HG03108 (cell line): ENCODE data around the gene PCDHGC5.
A peak's percentile ranks its signal among the peaks of the same experiment; 100 is the strongest.

Experiments
- ATAC-seq: cut with Tn5 transposase; IDR thresholded peaks from one replicate; pipeline ENCODE4 v1.9.1; 2021; ENCODE audit warnings: moderate library complexity; ENCODE audit not compliant: unreplicated experiment

PCDHGC5 gene

GRCh38 chr5:141488591-141489561, at the start of gene PCDHGC5:
Gene PCDHGC5, plus strand, starts transcription at chr5:141489081. Its CDS starts 160 bp downstream, at chr5:141489241.
- ATAC-seq: no peak

DNA sequence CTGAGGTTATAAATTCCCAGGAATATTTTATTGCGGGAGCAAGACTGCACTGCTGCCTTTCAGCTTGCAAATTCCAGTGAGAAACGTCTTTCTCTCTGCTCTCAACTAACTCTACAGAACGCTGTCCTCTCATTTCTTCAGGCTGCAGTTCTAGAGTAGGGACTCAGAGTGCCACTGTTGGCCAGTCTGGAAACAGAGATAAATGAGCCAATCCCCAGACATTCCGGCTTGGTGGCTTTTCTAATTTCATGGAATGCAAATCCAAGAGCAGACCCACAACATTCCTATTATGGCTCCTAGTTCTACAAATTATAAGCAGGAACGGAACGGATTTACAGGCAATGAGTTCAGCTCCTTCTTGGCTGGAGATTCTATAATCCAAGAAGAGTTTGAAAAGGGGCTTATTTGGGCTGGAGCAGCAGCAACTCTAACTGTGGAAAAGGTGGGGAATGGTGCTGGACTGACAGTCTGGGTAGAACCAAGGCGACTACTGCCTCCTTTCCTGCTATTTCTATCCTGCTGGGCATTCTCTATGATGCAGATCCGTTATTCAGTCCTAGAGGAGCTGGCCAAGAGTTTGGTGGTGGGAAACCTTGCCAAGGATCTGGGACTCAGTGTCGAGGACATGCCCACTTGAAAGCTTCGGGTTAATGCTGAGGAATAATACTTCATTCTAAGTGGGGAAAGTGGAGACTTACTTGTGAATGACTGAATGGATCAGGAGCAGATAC, 49.3 kb upstream of the PCDHGC5 start:
- ATAC-seq: no peak

GRCh38 chr5:141440341-141440740, 48.5 kb upstream of the PCDHGC5 start:
- no peak for ATAC-seq

GRCh38 chr5:141441571-141442170, 47.2 kb upstream of the PCDHGC5 start:
- ATAC-seq: no peak

DNA sequence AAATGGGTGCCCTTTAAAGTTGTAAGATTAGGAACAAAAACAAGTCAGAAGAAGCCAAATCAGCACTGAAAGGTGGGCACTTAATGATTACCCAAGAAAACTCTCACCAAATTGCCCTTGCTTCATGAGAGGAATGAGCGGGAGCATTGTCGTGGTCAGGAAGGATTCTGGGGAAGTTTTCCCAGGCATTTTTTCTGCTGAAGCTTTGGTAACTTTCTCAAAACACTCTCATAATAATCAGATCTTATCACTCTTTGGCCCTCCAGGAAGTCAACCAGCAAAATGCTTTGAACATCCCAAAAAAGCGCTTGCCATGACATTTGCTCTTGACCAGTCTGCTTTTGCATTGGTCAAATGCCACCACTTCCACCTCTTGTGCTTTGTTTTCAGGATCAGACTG, 23.5 kb upstream of the PCDHGC5 start:
- no peak for ATAC-seq

DNA sequence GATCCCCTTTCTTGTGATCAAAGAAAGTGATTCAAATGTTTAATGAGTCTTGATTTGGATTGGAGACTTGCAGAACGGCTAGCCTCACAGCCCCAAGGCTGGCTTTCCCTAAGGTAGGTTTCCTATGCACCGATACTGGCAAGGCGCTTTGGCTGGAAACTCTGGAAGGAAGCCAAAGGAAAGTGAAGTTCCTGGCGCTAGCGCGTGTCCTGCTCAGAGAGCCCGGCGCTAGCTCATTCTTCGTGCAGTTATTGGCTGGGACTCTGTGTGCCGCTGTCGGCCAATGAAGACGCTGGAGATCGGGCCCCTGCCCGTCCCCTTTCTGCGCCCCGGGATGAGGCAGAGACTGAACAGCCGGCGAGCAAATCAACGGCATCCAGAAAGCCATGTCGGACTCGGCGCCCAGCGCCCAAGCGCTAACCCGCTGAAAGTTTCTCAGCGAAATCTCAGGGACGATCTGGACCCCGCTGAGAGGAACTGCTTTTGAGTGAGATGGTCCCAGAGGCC, 13.2 kb upstream of the PCDHGC5 start, which contains the start of gene PCDHGC3:
TSS of gene PCDHGC3 (plus strand) at position 342 of the 507 bp plus-strand sequence. CDS start at position 493, 151 bp downstream.
- peak; percentile 98 for ATAC-seq

DNA sequence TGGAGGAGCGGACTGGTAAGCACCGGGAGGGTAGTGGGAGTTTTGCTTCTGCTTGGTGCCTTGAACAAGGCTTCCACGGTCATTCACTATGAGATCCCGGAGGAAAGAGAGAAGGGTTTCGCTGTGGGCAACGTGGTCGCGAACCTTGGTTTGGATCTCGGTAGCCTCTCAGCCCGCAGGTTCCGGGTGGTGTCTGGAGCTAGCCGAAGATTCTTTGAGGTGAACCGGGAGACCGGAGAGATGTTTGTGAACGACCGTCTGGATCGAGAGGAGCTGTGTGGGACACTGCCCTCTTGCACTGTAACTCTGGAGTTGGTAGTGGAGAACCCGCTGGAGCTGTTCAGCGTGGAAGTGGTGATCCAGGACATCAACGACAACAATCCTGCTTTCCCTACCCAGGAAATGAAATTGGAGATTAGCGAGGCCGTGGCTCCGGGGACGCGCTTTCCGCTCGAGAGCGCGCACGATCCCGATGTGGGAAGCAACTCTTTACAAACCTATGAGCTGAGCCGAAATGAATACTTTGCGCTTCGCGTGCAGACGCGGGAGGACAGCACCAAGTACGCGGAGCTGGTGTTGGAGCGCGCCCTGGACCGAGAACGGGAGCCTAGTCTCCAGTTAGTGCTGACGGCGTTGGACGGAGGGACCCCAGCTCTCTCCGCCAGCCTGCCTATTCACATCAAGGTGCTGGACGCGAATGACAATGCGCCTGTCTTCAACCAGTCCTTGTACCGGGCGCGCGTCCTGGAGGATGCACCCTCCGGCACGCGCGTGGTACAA, 12.6 kb upstream of the PCDHGC5 start:
- ATAC-seq: peak; percentile 10

DNA sequence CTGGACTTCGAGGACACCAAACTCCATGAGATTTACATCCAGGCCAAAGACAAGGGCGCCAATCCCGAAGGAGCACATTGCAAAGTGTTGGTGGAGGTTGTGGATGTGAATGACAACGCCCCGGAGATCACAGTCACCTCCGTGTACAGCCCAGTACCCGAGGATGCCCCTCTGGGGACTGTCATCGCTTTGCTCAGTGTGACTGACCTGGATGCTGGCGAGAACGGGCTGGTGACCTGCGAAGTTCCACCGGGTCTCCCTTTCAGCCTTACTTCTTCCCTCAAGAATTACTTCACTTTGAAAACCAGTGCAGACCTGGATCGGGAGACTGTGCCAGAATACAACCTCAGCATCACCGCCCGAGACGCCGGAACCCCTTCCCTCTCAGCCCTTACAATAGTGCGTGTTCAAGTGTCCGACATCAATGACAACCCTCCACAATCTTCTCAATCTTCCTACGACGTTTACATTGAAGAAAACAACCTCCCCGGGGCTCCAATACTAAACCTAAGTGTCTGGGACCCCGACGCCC, 11.8 kb upstream of the PCDHGC5 start:
- no peak for ATAC-seq

GRCh38 chr5:141477815-141478214, 11.1 kb upstream of the PCDHGC5 start:
- ATAC-seq: no peak

- ATAC-seq: no peak
These were observed 10.4 kb upstream of the PCDHGC5 start for GRCh38 chr5:141478321-141478945.

DNA sequence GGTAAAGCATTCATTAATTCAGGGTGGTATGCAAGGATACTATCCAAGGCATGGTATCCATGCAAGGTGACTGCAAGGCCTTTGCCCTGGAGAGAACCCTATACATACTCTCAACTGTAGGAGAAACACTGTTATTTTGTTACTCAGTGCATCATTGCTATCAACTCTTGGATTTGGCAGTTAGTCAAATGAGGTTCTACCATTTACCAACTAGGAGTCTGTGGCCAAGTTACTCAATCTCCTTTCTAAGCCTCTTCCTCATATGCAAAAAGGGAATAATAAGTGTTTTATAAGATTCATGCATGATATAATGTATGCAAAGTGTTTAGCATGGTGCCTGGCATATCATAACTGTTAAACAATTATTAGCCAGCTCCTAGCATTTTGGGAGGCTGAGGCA, 9.1 kb upstream of the PCDHGC5 start:
- no peak for ATAC-seq

GRCh38 chr5:141483902-141484301, 5.0 kb upstream of the PCDHGC5 start:
- ATAC-seq: no peak

DNA sequence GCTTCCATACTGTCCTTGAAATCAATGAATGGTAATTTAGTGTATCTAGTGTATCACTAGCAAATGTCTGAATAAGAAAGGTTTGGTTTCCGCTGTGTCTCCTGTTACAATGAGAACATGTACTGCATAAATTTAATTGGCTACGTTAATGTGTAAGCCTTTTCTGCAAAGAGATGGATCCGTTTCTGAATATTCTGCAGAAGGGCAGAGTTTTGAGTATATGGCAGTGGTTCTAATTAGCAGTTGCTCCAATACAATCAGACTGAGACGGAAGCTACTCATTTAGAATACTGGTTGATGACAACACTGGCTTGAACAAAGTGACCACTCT, 4.6 kb upstream of the PCDHGC5 start:
- no peak for ATAC-seq

DNA sequence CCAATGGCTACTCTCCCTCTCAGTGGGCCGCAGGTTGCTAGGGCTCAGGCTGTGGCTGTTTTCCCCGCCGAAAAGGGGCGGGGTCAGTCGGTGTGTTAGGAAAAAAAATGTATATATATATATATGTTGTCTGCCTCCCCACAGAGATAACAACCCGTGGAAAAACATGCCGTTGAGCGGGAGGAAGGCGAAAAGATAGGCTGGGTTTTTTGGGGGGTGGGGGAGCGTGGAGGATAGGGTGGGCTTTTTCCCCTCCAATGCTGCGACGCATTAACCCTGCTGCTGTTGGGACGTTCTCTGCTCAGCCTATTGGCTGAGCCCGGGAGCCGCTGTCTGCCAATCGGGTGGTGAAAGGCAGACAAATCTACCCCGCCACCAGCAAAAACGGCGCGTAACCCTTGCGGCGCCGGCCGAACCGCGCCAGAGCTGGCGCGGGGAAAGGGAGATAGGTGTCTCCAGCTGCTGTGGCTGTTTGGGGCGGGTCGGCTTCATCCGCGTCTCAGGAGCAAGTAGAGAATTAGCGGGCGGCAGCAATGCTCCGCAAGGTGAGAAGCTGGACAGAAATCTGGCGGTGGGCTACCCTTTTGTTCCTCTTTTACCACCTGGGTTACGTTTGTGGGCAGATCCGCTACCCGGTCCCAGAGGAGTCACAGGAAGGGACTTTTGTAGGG, 4.1 kb upstream of the PCDHGC5 start, which contains the start of gene PCDHGC4:
TSS of gene PCDHGC4 (plus strand) at position 390 of the 671 bp plus-strand sequence. CDS start at position 534, 144 bp downstream.
- ATAC-seq: no peak

GRCh38 chr5:141485321-141486055, 3.4 kb upstream of the PCDHGC5 start:
- no peak for ATAC-seq

DNA sequence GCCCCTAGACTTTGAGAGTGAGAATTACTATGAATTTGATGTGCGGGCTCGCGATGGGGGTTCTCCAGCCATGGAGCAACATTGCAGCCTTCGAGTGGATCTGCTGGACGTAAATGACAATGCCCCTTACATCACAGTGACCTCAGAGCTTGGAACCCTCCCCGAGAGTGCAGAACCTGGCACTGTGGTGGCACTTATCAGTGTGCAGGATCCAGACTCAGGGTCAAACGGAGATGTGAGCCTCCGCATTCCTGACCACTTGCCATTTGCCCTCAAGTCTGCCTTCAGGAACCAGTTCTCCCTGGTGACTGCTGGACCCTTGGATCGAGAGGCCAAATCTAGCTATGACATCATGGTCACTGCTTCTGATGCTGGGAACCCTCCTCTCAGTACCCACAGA, 2.8 kb upstream of the PCDHGC5 start:
- ATAC-seq: no peak

GRCh38 chr5:141487131-141487530, 1.8 kb upstream of the PCDHGC5 start:
- ATAC-seq: no peak

- ATAC-seq: no peak
These were observed 960 bp downstream of the PCDHGC5 start for GRCh38 chr5:141489841-141490240.
